MM.1S (cell line): ENCODE results near the gene KIAA0319L.

Source experiments
- DNase-seq: peaks from one replicate; pipeline ENCODE4 v3.0.0-alpha.2; 2015
- H2AFZ ChIP-seq: fragments of 300-600 bp; sonication (generic); 2 replicates; pipeline ENCODE4 v1.6.0; 2016; ENCODE audit warnings: antibody characterized with exemption, low read length
- H3F3A ChIP-seq: fragments of 300-600 bp; sonication (generic); 2 replicates; pipeline ENCODE4 v1.6.1; 2016; ENCODE audit warnings: mild to moderate bottlenecking, antibody characterized with exemption, low read length, moderate library complexity, mixed read lengths; ENCODE audit not compliant: insufficient read depth
- H3K27ac ChIP-seq: fragments of 300-600 bp; sonication (generic); 2 replicates; pipeline ENCODE4 v1.5.1; 2016; ENCODE audit warnings: mild to moderate bottlenecking, low read length
- H3K27me3 ChIP-seq: fragments of 300-600 bp; sonication (generic); replicated peaks from 2 replicates; pipeline ENCODE4 v1.6.0; 2016; ENCODE audit warnings: low read length; ENCODE audit not compliant: insufficient read depth
- H3K36me3 ChIP-seq: fragments of 300-600 bp; sonication (generic); replicated peaks from 2 replicates; pipeline ENCODE4 v1.6.1; 2016; ENCODE audit warnings: mild to moderate bottlenecking, low read length, mixed read lengths; ENCODE audit not compliant: insufficient read depth
- H3K4me1 ChIP-seq: fragments of 300-600 bp; sonication (generic); 2 replicates; pipeline ENCODE4 v1.6.1; 2016; ENCODE audit warnings: low read length, mixed read lengths
- H3K4me2 ChIP-seq: fragments of 300-600 bp; sonication (generic); 2 replicates; pipeline ENCODE4 v1.6.0; 2016; ENCODE audit warnings: low read depth, low read length
- H3K4me3 ChIP-seq: fragments of 300-600 bp; sonication (generic); 2 replicates; pipeline ENCODE4 v1.5.1; 2016; ENCODE audit warnings: low read length, mixed read lengths
- H3K79me2 ChIP-seq: fragments of 300-600 bp; sonication (generic); 2 replicates; pipeline ENCODE4 v1.6.1; 2016; ENCODE audit warnings: mixed run types, low read length, mixed read lengths
- H3K9ac ChIP-seq: fragments of 300-600 bp; sonication (generic); 2 replicates; pipeline ENCODE4 v1.6.1; 2016; ENCODE audit warnings: low read length, mixed read lengths
- H3K9me2 ChIP-seq: fragments of 300-600 bp; sonication (generic); replicated peaks from 2 replicates; pipeline ENCODE4 v1.6.1; 2016; ENCODE audit warnings: mild to moderate bottlenecking, low read length, mixed read lengths; ENCODE audit not compliant: insufficient read depth
- H3K9me3 ChIP-seq: fragments of 300-600 bp; sonication (generic); replicated peaks from 2 replicates; pipeline ENCODE4 v1.6.1; 2016; ENCODE audit warnings: mild to moderate bottlenecking, low read length, mixed read lengths; ENCODE audit not compliant: insufficient read depth
- H4K20me1 ChIP-seq: fragments of 300-600 bp; sonication (generic); 2 replicates; pipeline ENCODE4 v1.6.1; 2016; ENCODE audit warnings: mild to moderate bottlenecking, low read length, moderate library complexity, mixed read lengths; ENCODE audit not compliant: insufficient read depth
- CTCF ChIP-seq: fragments of 300-600 bp; sonication (generic); IDR thresholded peaks from 2 replicates; pipeline ENCODE4 v1.5.1; 2016; ENCODE audit warnings: antibody characterized with exemption, low read length, mixed read lengths
- EZH2 ChIP-seq: fragments of 300-600 bp; sonication (generic); optimal IDR thresholded peaks from 2 replicates; pipeline ENCODE3; 2017; ENCODE audit warnings: low read depth, mild to moderate bottlenecking, antibody characterized with exemption, low read length, mixed read lengths
- EZH2phosphoT487 ChIP-seq: fragments of 300-600 bp; sonication (generic); IDR thresholded peaks from 2 replicates; pipeline ENCODE4 v1.6.1; 2018; ENCODE audit warnings: antibody characterized with exemption, low read length

The KIAA0319L gene

GRCh38 chr1:35454616-35455015, 102.6 kb downstream of the KIAA0319L start:
- TF ChIP-seq CTCF (no peak), EZH2 (no peak), EZH2phosphoT487 (no peak)
- H3K79me2 ChIP-seq: no peaks in the 10 kb centered on the region
- H3K4me2 ChIP-seq: no peak overlapping the region
- no peak overlapping the region for H3K9ac ChIP-seq
- DNase-seq: no peak
- no peak overlapping the region for H3K27ac ChIP-seq
- H3K9me3 ChIP-seq: no peaks in the 10 kb centered on the region
- H4K20me1 ChIP-seq: no peaks in the 10 kb centered on the region
- no peaks in the 10 kb centered on the region for H3F3A ChIP-seq
- H3K9me2 ChIP-seq: no peaks in the 10 kb centered on the region
- no peaks in the 10 kb centered on the region for H3K4me1 ChIP-seq
- no peak overlapping the region for H3K4me3 ChIP-seq
- H3K27me3 ChIP-seq: no peaks in the 10 kb centered on the region
- H2AFZ ChIP-seq: no peak overlapping the region
- no peaks in the 10 kb centered on the region for H3K36me3 ChIP-seq

GRCh38 chr1:35454176-35454575, 103.0 kb downstream of the KIAA0319L start:
- Histone ChIP-seq H3K79me2 (no peaks in the 10 kb centered on the region), H2AFZ (no peak overlapping the region), H4K20me1 (no peaks in the 10 kb centered on the region), H3K27me3 (no peaks in the 10 kb centered on the region), H3K4me2 (no peak overlapping the region), H3K9me3 (no peaks in the 10 kb centered on the region), H3K9me2 (no peaks in the 10 kb centered on the region), H3K9ac (no peak overlapping the region), H3K36me3 (no peaks in the 10 kb centered on the region), H3K27ac (no peak overlapping the region), H3K4me1 (no peaks in the 10 kb centered on the region), H3K4me3 (no peak overlapping the region), H3F3A (no peaks in the 10 kb centered on the region)
- TF ChIP-seq EZH2phosphoT487: no peak
- no peak for TF ChIP-seq EZH2
- TF ChIP-seq CTCF: no peak
- DNase-seq: no peak

DNA sequence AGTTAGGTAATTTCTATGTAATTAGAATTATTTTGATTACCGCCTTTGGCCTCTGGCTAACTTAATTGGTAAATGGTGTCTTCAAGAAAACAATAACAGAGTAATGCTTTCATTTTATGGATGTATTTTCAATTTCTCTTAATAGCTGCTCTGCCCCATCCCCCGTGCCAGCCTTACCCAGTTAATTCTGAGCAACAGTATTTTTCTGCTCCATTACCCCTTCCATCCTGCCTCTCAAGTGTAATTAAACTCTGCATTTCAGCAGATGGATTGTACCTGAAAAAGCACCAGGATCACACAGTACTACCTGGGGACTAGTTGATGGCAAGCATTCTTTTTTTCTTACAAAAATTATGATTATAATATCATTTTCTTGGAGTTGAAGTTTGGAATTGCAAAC, 104.2 kb downstream of the KIAA0319L start:
- Histone ChIP-seq H3K36me3 (no peaks in the 10 kb centered on the region), H3K4me1 (no peaks in the 10 kb centered on the region), H3K9me2 (no peaks in the 10 kb centered on the region), H3F3A (no peaks in the 10 kb centered on the region), H3K4me3 (no peak overlapping the region), H3K9ac (no peak overlapping the region), H3K79me2 (no peaks in the 10 kb centered on the region), H4K20me1 (no peaks in the 10 kb centered on the region), H3K27me3 (no peaks in the 10 kb centered on the region), H2AFZ (no peak overlapping the region), H3K4me2 (no peak overlapping the region), H3K9me3 (no peaks in the 10 kb centered on the region), H3K27ac (no peak overlapping the region)
- TF ChIP-seq CTCF (no peak), EZH2 (no peak), EZH2phosphoT487 (no peak)
- no peak for DNase-seq
